Epithelial cell of esophagus (primary cell): ENCODE data around the gene SLC25A13.

Experiments
- DNase-seq: peaks from one replicate; pipeline ENCODE4 v3.0.0; 2010; ENCODE audit warnings: low read depth
- H3K4me3 ChIP-seq: 2 replicates; pipeline ENCODE4 v1.5.1; 2011; ENCODE audit warnings: mild to moderate bottlenecking, low read length, control low read depth
- CTCF ChIP-seq: IDR thresholded peaks from 2 replicates; pipeline ENCODE4 v1.5.1; 2011; ENCODE audit warnings: low read depth, mild to moderate bottlenecking, low read length, control low read depth, inconsistent platforms; ENCODE audit not compliant: insufficient read depth; ENCODE audit errors: missing control alignments

The SLC25A13 gene

GRCh38 chr7:96200740-96201139 is 121.2 kb downstream of the SLC25A13 start:
- no peak for DNase-seq
- TF ChIP-seq CTCF = no peak
- no peak overlapping the region for H3K4me3 ChIP-seq

GRCh38 chr7:96199421-96199820 is 122.5 kb downstream of the SLC25A13 start:
- DNase-seq = no peak
- TF ChIP-seq CTCF = no peak
- H3K4me3 ChIP-seq = no peak overlapping the region

- DNase-seq = no peak
- no peak overlapping the region for H3K4me3 ChIP-seq
- no peak for TF ChIP-seq CTCF
Observed at GRCh38 chr7:96198047-96198636, 123.8 kb downstream of the SLC25A13 start.

- TF ChIP-seq CTCF = no peak
- DNase-seq = no peak
- H3K4me3 ChIP-seq = no peak overlapping the region
Observed at GRCh38 chr7:96196676-96197075, 125.2 kb downstream of the SLC25A13 start.

- no peak for DNase-seq
- no peak for TF ChIP-seq CTCF
- no peak overlapping the region for H3K4me3 ChIP-seq
Observed at GRCh38 chr7:96189129-96189820, 132.6 kb downstream of the SLC25A13 start.

GRCh38 chr7:96188591-96188991 is 133.3 kb downstream of the SLC25A13 start:
- no peak overlapping the region for H3K4me3 ChIP-seq
- TF ChIP-seq CTCF = no peak
- DNase-seq = no peak

- no peak for DNase-seq
Observed at GRCh38 chr7:96188174-96188581, 133.7 kb downstream of the SLC25A13 start.

More at GRCh38 chr7:96188174-96188581, 133.7 kb downstream of the SLC25A13 start:
- no peak for TF ChIP-seq CTCF
- no peak overlapping the region for H3K4me3 ChIP-seq
